AG09319 (cell line): ENCODE measurements around the gene CFAP99.

Source experiments
- DNase-seq: peaks from one replicate; pipeline ENCODE4 v3.0.0-alpha.2; 2010; ENCODE audit warnings: low read depth; ENCODE audit errors: extremely low read depth
- TF ChIP-seq, protein P1 (sequence below): IDR thresholded peaks from 2 replicates; pipeline ENCODE4 v1.5.1; 2011; ENCODE audit warnings: low read depth, mild to moderate bottlenecking, inconsistent platforms, low read length, moderate library complexity

CFAP99 gene

GRCh38 chr4:2386717-2387116, 32.0 kb upstream of the CFAP99 start:
- no peak for DNase-seq
- TF ChIP-seq, protein P1, sequence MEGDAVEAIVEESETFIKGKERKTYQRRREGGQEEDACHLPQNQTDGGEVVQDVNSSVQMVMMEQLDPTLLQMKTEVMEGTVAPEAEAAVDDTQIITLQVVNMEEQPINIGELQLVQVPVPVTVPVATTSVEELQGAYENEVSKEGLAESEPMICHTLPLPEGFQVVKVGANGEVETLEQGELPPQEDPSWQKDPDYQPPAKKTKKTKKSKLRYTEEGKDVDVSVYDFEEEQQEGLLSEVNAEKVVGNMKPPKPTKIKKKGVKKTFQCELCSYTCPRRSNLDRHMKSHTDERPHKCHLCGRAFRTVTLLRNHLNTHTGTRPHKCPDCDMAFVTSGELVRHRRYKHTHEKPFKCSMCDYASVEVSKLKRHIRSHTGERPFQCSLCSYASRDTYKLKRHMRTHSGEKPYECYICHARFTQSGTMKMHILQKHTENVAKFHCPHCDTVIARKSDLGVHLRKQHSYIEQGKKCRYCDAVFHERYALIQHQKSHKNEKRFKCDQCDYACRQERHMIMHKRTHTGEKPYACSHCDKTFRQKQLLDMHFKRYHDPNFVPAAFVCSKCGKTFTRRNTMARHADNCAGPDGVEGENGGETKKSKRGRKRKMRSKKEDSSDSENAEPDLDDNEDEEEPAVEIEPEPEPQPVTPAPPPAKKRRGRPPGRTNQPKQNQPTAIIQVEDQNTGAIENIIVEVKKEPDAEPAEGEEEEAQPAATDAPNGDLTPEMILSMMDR, result no peak

DNA sequence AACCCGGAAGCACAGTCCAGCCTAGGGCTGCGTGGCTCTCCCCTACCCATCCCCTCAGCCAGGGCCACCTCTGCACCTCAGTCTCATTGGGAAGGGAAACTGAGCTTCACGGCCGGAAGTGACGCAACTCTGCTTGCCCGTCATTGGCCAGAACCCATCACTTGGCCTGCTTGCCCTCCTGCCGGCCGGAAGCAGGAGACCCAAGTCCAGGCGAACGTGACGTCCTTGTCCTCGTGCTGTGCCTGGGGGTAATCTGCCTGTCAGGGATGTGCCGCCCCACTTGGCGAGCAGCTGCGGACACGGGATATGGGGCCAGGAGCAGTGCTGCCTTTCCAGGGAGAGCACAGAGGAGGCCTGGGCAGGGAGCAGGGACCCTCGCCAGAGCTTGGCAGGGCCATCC, 31.5 kb upstream of the CFAP99 start:
- TF ChIP-seq, protein P1, result no peak
- DNase-seq, result no peak

GRCh38 chr4:2387829-2388228, 30.9 kb upstream of the CFAP99 start:
- DNase-seq, result no peak
- TF ChIP-seq, protein P1, result no peak

- DNase-seq, result no peak
- TF ChIP-seq, protein P1, result no peak
Measured at GRCh38 chr4:2388429-2389182, 30.1 kb upstream of the CFAP99 start.

GRCh38 chr4:2389691-2390090, 29.1 kb upstream of the CFAP99 start:
- DNase-seq, result no peak
- TF ChIP-seq, protein P1, result no peak

GRCh38 chr4:2390146-2390545, 28.6 kb upstream of the CFAP99 start:
- TF ChIP-seq, protein P1, result no peak
- no peak for DNase-seq

GRCh38 chr4:2390784-2391421, 27.9 kb upstream of the CFAP99 start:
- TF ChIP-seq, protein P1, result no peak
- no peak for DNase-seq
